GM18511 (cell line): ENCODE results near the gene IFNA4.
"Not testable (repeated sequence)": the region's sequence is repeated elsewhere in the genome, so short reads cannot be mapped to it uniquely, and the experiment has no call there.

Source experiments
- ATAC-seq: cut with Tn5 transposase; IDR thresholded peaks from one replicate; pipeline ENCODE4 v1.9.1; 2021; ENCODE audit warnings: mild to moderate bottlenecking, moderate library complexity; ENCODE audit not compliant: unreplicated experiment

Gene IFNA4

GRCh38 chr9:21166560-21166959, 20.8 kb downstream of the IFNA4 start, which contains the start of gene IFNA21:
TSS of gene IFNA21 (minus strand) at chr9:21166660. CDS start at chr9:21166612, 48 bp downstream.
- not testable (repeated sequence) for ATAC-seq

- ATAC-seq = no peak
These were observed 21.9 kb downstream of the IFNA4 start for GRCh38 chr9:21165516-21165915.

GRCh38 chr9:21160178-21160577, 27.2 kb downstream of the IFNA4 start:
- ATAC-seq = peak; percentile 98

- no peak for ATAC-seq
These were observed 31.9 kb downstream of the IFNA4 start for GRCh38 chr9:21155501-21155900.

DNA sequence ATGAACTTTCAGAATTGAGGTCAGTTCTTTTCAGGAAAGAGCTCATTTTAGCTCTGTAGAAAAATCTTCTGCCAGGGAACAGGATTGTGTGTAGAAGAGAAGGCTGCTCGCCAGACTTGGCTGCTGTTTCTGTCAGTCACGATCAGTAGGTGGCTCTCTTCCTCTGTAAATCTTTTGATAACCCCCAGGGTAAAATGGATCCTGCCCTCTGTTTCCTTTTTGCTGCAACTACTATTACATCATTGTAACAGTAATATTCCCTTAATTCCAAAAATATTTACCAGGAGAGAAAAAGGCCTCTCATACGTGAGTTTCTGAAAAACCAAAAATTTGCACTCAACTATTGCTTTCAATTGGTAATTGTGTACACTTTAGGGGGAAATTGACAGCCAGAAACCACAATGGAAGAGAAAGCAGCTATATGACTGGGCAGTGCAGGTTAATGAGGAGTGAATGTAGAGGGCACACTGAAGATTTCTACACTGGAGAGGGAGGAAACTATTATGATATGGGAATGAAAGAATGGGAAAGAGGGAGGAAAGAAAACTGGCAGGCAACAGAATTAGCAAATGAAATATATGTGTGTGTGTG, 33.3 kb downstream of the IFNA4 start:
- ATAC-seq = peak; percentile 94

DNA sequence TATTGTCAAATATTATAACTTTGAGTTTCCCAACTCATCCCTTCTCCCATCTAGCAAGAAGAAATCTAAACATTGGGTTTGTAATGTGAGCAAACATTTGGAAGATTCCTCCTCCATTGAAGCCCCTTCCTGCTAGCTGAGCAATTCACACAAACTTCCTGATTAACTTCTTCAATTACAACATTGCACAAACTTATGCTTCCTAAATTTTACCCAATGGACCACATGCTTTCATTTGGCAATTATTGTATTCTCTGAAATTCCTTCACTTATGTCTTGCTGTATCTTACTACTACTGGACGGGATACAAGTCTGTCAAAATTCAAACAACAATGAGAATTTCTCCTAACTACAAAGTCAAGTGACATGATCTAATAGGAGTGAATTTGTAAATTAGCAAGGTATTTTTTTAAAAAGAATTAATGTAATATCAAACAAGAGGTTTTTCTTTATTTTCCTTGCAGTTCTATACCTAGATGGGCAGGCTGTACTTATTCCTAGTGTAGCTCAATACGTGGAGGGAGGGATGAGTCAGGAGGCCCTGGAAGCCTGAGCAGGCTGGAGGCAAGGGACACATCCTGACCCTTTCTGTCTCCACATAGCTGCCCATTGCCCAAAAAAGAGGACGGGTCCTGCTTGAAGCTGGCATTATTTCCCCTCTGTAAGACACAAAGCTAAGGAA, 33.9 kb downstream of the IFNA4 start:
- peak; percentile 48 for ATAC-seq

GRCh38 chr9:21144603-21145002, 42.8 kb downstream of the IFNA4 start:
- peak; percentile 69 for ATAC-seq

GRCh38 chr9:21141427-21141882, 45.9 kb downstream of the IFNA4 start, which contains the start of gene IFNW1:
TSS of gene IFNW1 (minus strand) at chr9:21141832. CDS start at chr9:21141570, 262 bp downstream.
- peak; percentile 80 for ATAC-seq

DNA sequence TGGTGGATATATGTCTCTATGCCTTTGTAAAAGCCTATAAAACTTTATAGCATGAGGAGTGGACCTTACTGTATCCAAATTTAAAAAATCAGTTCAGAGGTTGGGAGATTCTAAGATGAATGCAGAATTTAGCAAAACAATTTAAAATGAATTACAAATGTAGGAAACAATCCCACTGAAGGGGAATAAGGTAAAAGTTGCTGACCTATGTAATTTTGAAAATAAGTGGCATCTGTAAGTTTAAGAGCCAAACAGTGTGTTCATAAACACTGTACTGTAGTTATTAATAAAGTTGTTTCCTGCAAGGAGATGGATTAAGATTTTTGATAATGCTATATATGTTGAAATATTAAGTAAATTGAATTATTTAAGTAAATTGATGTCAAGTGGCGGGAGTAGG, 50.4 kb downstream of the IFNA4 start:
- ATAC-seq = no peak
